H9 (cell line): ENCODE measurements around the gene STOX2. TPM values are rescaled to one million over a fixed set of nuclear protein-coding genes. Genes with fewer than 3 reads are reported as not detected.

Experiments
- DNase-seq: peaks from one replicate; pipeline ENCODE4 v3.0.0-alpha.2; 2017
- H2AFZ ChIP-seq: one replicate; pipeline ENCODE4 v1.6.1; 2013; ENCODE audit warnings: mild to moderate bottlenecking, low read length, control low read depth, moderate library complexity
- H2AK5ac ChIP-seq: 2 replicates; pipeline ENCODE4 v1.6.1; 2013; ENCODE audit warnings: low read length, control low read depth, mixed read lengths; ENCODE audit not compliant: insufficient read length
- H2BK120ac ChIP-seq: one replicate; pipeline ENCODE4 v1.6.1; 2013; ENCODE audit warnings: low read depth, mild to moderate bottlenecking, low read length, control low read depth, inconsistent platforms; ENCODE audit not compliant: poor library complexity, severe bottlenecking
- H2BK12ac ChIP-seq: 2 replicates; pipeline ENCODE4 v1.6.1; 2013; ENCODE audit warnings: low read length, control low read depth, mixed read lengths, low read depth; ENCODE audit not compliant: insufficient read length
- H2BK15ac ChIP-seq: 2 replicates; pipeline ENCODE4 v1.6.1; 2013; ENCODE audit warnings: low read depth, low read length, control low read depth
- H2BK20ac ChIP-seq: one replicate; pipeline ENCODE4 v1.6.1; 2013; ENCODE audit warnings: low read depth, mild to moderate bottlenecking, low read length, control low read depth, inconsistent platforms; ENCODE audit not compliant: poor library complexity, severe bottlenecking
- H2BK5ac ChIP-seq: 2 replicates; pipeline ENCODE4 v1.6.1; 2013; ENCODE audit warnings: low read length, control low read depth, mixed read lengths; ENCODE audit not compliant: insufficient read length
- H3K14ac ChIP-seq: 2 replicates; pipeline ENCODE4 v1.6.1; 2013; ENCODE audit warnings: low read length, control low read depth; ENCODE audit not compliant: insufficient read depth
- H3K18ac ChIP-seq: 2 replicates; pipeline ENCODE4 v1.6.1; 2013; ENCODE audit warnings: low read depth, mild to moderate bottlenecking, mixed read lengths, low read length, control low read depth; ENCODE audit not compliant: insufficient read length
- H3K23ac ChIP-seq: 2 replicates; pipeline ENCODE4 v1.6.1; 2013; ENCODE audit warnings: low read length, control low read depth, mixed read lengths, low read depth; ENCODE audit not compliant: insufficient read length
- H3K23me2 ChIP-seq: 2 replicates; pipeline ENCODE4 v1.6.1; 2013; ENCODE audit warnings: low read depth, mild to moderate bottlenecking, mixed read lengths, low read length, control low read depth; ENCODE audit not compliant: insufficient read length, poor library complexity, severe bottlenecking
- H3K27ac ChIP-seq: 2 replicates; pipeline ENCODE4 v1.5.1; 2013; ENCODE audit warnings: low read length, control low read depth, mixed read lengths, low read depth; ENCODE audit not compliant: insufficient read length
- H3K27me3 ChIP-seq: 2 replicates; pipeline ENCODE4 v1.6.1; 2013; ENCODE audit warnings: low read length, control low read depth, inconsistent platforms; ENCODE audit not compliant: insufficient read depth
- H3K4ac ChIP-seq: 2 replicates; pipeline ENCODE4 v1.6.1; 2013; ENCODE audit warnings: low read depth, mild to moderate bottlenecking, control low read depth, inconsistent platforms, low read length, moderate library complexity
- H3K4me1 ChIP-seq: 2 replicates; pipeline ENCODE4 v1.6.1; 2013; ENCODE audit warnings: low read length, control low read depth, inconsistent platforms; ENCODE audit not compliant: insufficient read depth
- H3K4me2 ChIP-seq: 2 replicates; pipeline ENCODE4 v1.6.1; 2013; ENCODE audit warnings: low read length, control low read depth, mixed read lengths; ENCODE audit not compliant: insufficient read length, insufficient read depth
- H3K56ac ChIP-seq: 2 replicates; pipeline ENCODE4 v1.6.1; 2013; ENCODE audit warnings: low read depth, mild to moderate bottlenecking, mixed read lengths, low read length, control low read depth; ENCODE audit not compliant: insufficient read length
- H3K79me1 ChIP-seq: 2 replicates; pipeline ENCODE4 v1.6.1; 2013; ENCODE audit warnings: low read depth, mild to moderate bottlenecking, moderate library complexity, low read length, control low read depth, inconsistent platforms; ENCODE audit not compliant: insufficient read depth, poor library complexity, severe bottlenecking
- H3K79me2 ChIP-seq: 2 replicates; pipeline ENCODE4 v1.6.1; 2013; ENCODE audit warnings: low read length, control low read depth, inconsistent platforms; ENCODE audit not compliant: insufficient read depth
- H3K9ac ChIP-seq: 2 replicates; pipeline ENCODE4 v1.6.1; 2013; ENCODE audit warnings: low read length, control low read depth, mixed read lengths; ENCODE audit not compliant: insufficient read length; ENCODE audit errors: extremely low read depth
- H3K9me3 ChIP-seq: one replicate; pipeline ENCODE4 v1.6.1; 2013; ENCODE audit warnings: low read depth, low read length, inconsistent platforms; ENCODE audit not compliant: control insufficient read depth
- H3T11ph ChIP-seq: one replicate; pipeline ENCODE4 v1.6.1; 2013; ENCODE audit warnings: mild to moderate bottlenecking, low read length, control low read depth, inconsistent platforms
- H4K20me1 ChIP-seq: one replicate; pipeline ENCODE4 v1.6.1; 2013; ENCODE audit not compliant: control insufficient read depth, insufficient read length, insufficient read depth
- H4K5ac ChIP-seq: 2 replicates; pipeline ENCODE4 v1.6.1; 2013; ENCODE audit warnings: low read depth, mild to moderate bottlenecking, mixed read lengths, low read length, control low read depth; ENCODE audit not compliant: insufficient read length
- H4K8ac ChIP-seq: replicated peaks from 2 replicates; pipeline ENCODE4 v1.6.1; 2013; ENCODE audit warnings: low read length, control low read depth, mixed read lengths, low read depth; ENCODE audit not compliant: insufficient read length
- H4K91ac ChIP-seq: 2 replicates; pipeline ENCODE4 v1.6.1; 2013; ENCODE audit warnings: low read depth, mild to moderate bottlenecking, moderate library complexity, mixed read lengths, low read length, control low read depth; ENCODE audit not compliant: insufficient read length
- H3K27ac Mint-ChIP-seq, 3 experiments: 2 replicates in 2 of 3; 3 replicates in 1 of 3; pipeline ENCODE4 v1.8.0; 2020 to 2021; ENCODE audit warnings: mixed read lengths in 3 of 3, mild to moderate bottlenecking in 1 of 3, moderate library complexity in 1 of 3
- H3K27me3 Mint-ChIP-seq: 2 replicates; pipeline ENCODE4 v1.8.0; 2021; ENCODE audit warnings: low read depth, mild to moderate bottlenecking, moderate library complexity, mixed read lengths
- H3K36me3 Mint-ChIP-seq, 3 experiments: 2 replicates in 2 of 3; 3 replicates in 1 of 3; pipeline ENCODE4 v1.8.0; 2020 to 2021; ENCODE audit warnings: low read depth in 3 of 3, mixed read lengths in 3 of 3; ENCODE audit not compliant: insufficient read depth in 1 of 3
- H3K4me1 Mint-ChIP-seq, 2 experiments: 2 replicates each; pipeline ENCODE4 v1.8.0; 2020; ENCODE audit warnings: mixed read lengths in 2 of 2
- H3K4me3 Mint-ChIP-seq, 2 experiments: 2 replicates in 1 of 2; 3 replicates in 1 of 2; pipeline ENCODE4 v1.8.0; 2020 to 2021; ENCODE audit warnings: mild to moderate bottlenecking in 2 of 2, mixed read lengths in 2 of 2, moderate library complexity in 1 of 2
- H3K9me3 Mint-ChIP-seq, 2 experiments: 2 replicates in 1 of 2; 3 replicates in 1 of 2; pipeline ENCODE4 v1.8.0; 2020; ENCODE audit warnings: mild to moderate bottlenecking in 2 of 2, mixed read lengths in 2 of 2, moderate library complexity in 1 of 2
- WGBS: extraction: QIAGEN DNeasy Blood & Tissue Kit; methylation state at CpG from one replicate; pipeline ENCODE4 v1.1.7; 2013; ENCODE audit warnings: missing lambda C conversion rate, low lambda C conversion rate, mixed read lengths; ENCODE audit not compliant: insufficient read length; ENCODE audit errors: extremely low coverage; 5-methylcytosine and 5-hydroxymethylcytosine counted together
- total RNA-seq: library from RNA; stranded (reverse); gene quantifications from 2 replicates; pipeline ENCODE4 v1.2.1, GENCODE V29; 2021
- TF ChIP-seq, protein P1 (sequence below): fragments of 200-600 bp; sonication (generic); conservative IDR thresholded peaks from 3 replicates; pipeline ENCODE4 v1.8.0; 2021; ENCODE audit warnings: antibody characterized with exemption, mild to moderate bottlenecking

Gene STOX2
- total RNA-seq, 1 experiment from 2014 or later, result 28.2 TPM

DNA sequence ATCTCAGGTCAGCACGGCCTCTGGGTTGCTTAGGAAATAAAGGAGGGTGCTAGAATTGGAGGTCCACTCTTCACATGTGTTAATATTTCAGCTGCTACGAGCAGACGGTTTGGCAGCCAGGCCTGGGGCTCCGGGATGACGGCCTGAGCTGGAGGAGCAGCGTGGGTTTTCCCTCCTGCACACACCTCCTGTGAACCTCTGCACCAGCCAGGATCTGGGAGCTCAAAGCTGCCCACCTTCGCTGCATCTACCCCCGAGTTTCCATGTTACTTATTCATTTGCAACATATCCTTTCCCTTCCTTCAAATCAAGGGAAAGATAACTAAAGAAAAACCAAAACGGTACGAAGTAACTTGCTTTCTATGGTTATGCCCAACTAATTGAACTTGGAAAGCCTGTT, 13.6 kb downstream of the STOX2 start:
- Histone ChIP-seq H3K14ac (no peak overlapping the region), H3K9me3 (no peaks in the 10 kb centered on the region), H3K27ac (no peak overlapping the region), H3K79me1 (peaks cover 2% of the 10 kb centered on the region), H3K23ac (no peak overlapping the region), H3K56ac (no peak overlapping the region), H4K8ac (no peak overlapping the region), H3K23me2 (no peaks in the 10 kb centered on the region), H3K4me2 (no peak overlapping the region), H4K91ac (no peak overlapping the region), H2BK20ac (no peak overlapping the region), H3K27me3 (no peaks in the 10 kb centered on the region), H2AK5ac (no peak overlapping the region), H3K9ac (no peak overlapping the region), H4K5ac (no peak overlapping the region), H2BK5ac (no peak overlapping the region), H3T11ph (no peak overlapping the region), H2BK12ac (no peak overlapping the region), H4K20me1 (no peaks in the 10 kb centered on the region), H2BK120ac (no peak overlapping the region), H3K4ac (no peak overlapping the region), H2BK15ac (no peak overlapping the region), H3K4me1 (peaks cover 4% of the 10 kb centered on the region; the same call in 1 of the 2 replicates), H3K18ac (no peak overlapping the region), H2AFZ (no peak overlapping the region), H3K79me2 (peaks cover 23% of the 10 kb centered on the region; the same call in 1 of the 2 replicates)
- TF ChIP-seq, protein P1, sequence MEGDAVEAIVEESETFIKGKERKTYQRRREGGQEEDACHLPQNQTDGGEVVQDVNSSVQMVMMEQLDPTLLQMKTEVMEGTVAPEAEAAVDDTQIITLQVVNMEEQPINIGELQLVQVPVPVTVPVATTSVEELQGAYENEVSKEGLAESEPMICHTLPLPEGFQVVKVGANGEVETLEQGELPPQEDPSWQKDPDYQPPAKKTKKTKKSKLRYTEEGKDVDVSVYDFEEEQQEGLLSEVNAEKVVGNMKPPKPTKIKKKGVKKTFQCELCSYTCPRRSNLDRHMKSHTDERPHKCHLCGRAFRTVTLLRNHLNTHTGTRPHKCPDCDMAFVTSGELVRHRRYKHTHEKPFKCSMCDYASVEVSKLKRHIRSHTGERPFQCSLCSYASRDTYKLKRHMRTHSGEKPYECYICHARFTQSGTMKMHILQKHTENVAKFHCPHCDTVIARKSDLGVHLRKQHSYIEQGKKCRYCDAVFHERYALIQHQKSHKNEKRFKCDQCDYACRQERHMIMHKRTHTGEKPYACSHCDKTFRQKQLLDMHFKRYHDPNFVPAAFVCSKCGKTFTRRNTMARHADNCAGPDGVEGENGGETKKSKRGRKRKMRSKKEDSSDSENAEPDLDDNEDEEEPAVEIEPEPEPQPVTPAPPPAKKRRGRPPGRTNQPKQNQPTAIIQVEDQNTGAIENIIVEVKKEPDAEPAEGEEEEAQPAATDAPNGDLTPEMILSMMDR, result no peak
- H3K36me3 Mint-ChIP-seq, result peaks cover 4 to 6% (median 6%) of the 10 kb centered on the region in 3 experiments; a peak in 6 of 7 replicates
- peaks cover 22 to 27% of the 10 kb centered on the region in 2 experiments for H3K4me1 Mint-ChIP-seq
- no peak overlapping the region for H3K27ac Mint-ChIP-seq
- no peaks in the 10 kb centered on the region for H3K9me3 Mint-ChIP-seq
- no CpG with 5 or more reads among the region's 10 CpGs for WGBS
- no peak overlapping the region for H3K4me3 Mint-ChIP-seq
- no peaks in the 10 kb centered on the region for H3K27me3 Mint-ChIP-seq
- no peak for DNase-seq
